Measurements from ENCODE around the gene XPO6.

- TF ChIP-seq POLR2A (IDR thresholded peaks at IDR 0.05) (no peak), CTCF (IDR thresholded peaks at IDR 0.05) (no peak)
Measured at GRCh38 chr16:28161626-28162025, 50.1 kb downstream of the XPO6 start.
